Lower leg skin (tissue), 3 donors: ENCODE data around the gene NEB.

ENCODE experiments used
- POLR2A ChIP-seq, 2 donors: fragments of 450-650 bp; IDR thresholded peaks; one replicate each; pipeline ENCODE4 v1.6.1; 2016 to 2017; ENCODE audit warnings: antibody characterized with exemption in 2 of 2, mild to moderate bottlenecking in 1 of 2, moderate library complexity in 1 of 2
- TF ChIP-seq, protein P1 (sequence below), 3 donors: fragments of 450-650 bp; IDR thresholded peaks; one replicate each; pipeline ENCODE4 v1.5.1; 2016; ENCODE audit warnings: antibody characterized with exemption in 3 of 3, mild to moderate bottlenecking in 3 of 3, moderate library complexity in 2 of 3

GRCh38 chr2:151669585-151670081 lies 64.6 kb downstream of the NEB start:
- TF ChIP-seq, protein P1, sequence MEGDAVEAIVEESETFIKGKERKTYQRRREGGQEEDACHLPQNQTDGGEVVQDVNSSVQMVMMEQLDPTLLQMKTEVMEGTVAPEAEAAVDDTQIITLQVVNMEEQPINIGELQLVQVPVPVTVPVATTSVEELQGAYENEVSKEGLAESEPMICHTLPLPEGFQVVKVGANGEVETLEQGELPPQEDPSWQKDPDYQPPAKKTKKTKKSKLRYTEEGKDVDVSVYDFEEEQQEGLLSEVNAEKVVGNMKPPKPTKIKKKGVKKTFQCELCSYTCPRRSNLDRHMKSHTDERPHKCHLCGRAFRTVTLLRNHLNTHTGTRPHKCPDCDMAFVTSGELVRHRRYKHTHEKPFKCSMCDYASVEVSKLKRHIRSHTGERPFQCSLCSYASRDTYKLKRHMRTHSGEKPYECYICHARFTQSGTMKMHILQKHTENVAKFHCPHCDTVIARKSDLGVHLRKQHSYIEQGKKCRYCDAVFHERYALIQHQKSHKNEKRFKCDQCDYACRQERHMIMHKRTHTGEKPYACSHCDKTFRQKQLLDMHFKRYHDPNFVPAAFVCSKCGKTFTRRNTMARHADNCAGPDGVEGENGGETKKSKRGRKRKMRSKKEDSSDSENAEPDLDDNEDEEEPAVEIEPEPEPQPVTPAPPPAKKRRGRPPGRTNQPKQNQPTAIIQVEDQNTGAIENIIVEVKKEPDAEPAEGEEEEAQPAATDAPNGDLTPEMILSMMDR (IDR thresholded peaks at IDR 0.05) = no peak
- TF ChIP-seq POLR2A (IDR thresholded peaks at IDR 0.05) = no peak
